ENCODE results near the gene EIF4A2.

GRCh38 chr3:186772281-186772694 lies 11.1 kb upstream of the EIF4A2 start:
- no peak for TF ChIP-seq EZH2 (IDR thresholded peaks at IDR 0.05; ENCODE audit: borderline replicate concordance, low read depth, low read length, poor library complexity, severe bottlenecking)
- no peak for TF ChIP-seq CTCF (conservative IDR thresholded peaks at IDR 0.05; ENCODE audit: low read depth, low read length)
